ENCODE data around the gene SLC5A12. TPM values are rescaled to one million over a fixed set of nuclear protein-coding genes. Genes with fewer than 3 reads are reported as not detected.

Gene SLC5A12
- total RNA-seq, 8 experiments from 2014 or later: 0.31 to 4.6 (median 1.8) TPM

DNA sequence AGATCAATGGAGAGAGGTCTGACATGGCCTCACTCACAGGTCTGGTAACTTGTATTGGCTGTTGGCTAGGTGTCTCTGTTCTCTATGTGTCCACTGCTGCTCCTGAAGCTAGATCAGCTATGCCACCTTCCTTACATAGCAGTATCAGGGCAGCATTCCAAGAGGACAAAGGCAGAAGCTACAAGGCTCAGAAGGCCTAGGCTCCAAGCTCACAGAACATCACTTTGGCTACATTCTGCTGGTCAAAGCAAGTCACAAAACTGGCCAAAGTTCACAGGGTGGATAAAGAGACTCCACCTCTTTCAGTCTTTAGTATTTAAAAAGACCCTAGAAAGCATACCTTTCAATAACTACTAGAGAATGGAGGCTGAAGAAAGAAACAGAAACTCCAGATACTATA, 4.1 kb downstream of the SLC5A12 start:
- in situ Hi-C loops (cut with MboI; ENCODE audit: low pct_unique_long_range_greater_than_20kb in 2 of 9, low sequenced_read_pairs in 9 of 9, unreplicated experiment in 9 of 9): no loop called here
- no peaks in the 10 kb centered on the region for H3K4me1 ChIP-seq (replicated peaks in 1 of 2)
- no peak for ATAC-seq (replicated peaks in 6 of 8)
- no peak overlapping the region for H3K4me3 ChIP-seq
- H3K27ac ChIP-seq: no peak overlapping the region

DNA sequence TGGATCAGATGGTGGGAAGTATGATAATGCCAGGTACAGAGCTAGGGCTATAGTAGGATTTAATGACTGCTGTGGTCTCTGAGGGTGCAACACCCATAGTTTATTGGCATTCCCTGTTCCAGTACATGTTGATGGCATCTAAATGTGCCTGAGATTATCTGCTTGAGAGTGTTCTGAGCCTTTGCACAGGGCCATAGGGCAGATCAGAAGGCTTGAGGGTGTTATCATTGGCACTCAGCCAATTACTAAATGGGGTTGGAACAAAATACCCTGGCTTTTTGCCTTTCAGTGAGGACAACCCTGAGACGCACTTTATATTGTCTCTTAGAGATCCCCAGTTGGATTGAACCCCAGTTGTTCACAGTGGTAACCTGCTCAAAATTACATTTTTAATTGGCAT, 6.7 kb downstream of the SLC5A12 start:
- peak in 1 of 8 experiments; percentile 18 for ATAC-seq (replicated peaks in 6 of 8)
- in situ Hi-C loops (cut with MboI; ENCODE audit: low pct_unique_long_range_greater_than_20kb in 2 of 9, low sequenced_read_pairs in 9 of 9, unreplicated experiment in 9 of 9): no loop called here
- no peak overlapping the region for H3K27ac ChIP-seq
- 20 to 100% (median 86%) methylated on average over 1 of the region's 1 CpG; no CpG with 5 or more reads in 3 of the 10 experiments for WGBS, 10 experiments
- no peak overlapping the region for H3K4me3 ChIP-seq
- H3K4me1 ChIP-seq (replicated peaks in 1 of 2): no peaks in the 10 kb centered on the region

DNA sequence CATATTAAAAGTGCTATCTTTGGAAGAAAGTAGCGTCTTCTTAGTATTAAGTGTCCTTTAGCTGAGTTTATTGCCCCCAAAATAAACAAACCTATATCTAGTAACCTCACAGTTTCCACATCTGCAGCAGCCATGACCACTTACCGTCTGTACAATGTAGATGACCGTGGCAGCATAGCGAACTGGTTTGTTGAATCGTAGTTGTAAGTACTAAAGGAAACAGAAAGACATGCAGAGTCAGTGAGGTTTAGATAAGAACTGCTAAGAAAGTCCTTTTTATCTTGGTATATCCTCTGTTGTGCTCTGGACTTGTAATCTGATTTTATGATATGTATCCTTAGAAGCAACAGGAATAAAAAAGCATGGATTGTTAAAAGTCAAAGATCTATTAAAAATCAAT, 9.4 kb downstream of the SLC5A12 start:
- Histone ChIP-seq H3K4me3 (no peak overlapping the region), H3K4me1 (replicated peaks in 1 of 2) (no peaks in the 10 kb centered on the region), H3K27ac (no peak overlapping the region)
- WGBS, 10 experiments: 42 to 100% (median 69%) methylated on average over 1 to 5 of the region's 5 CpGs
- in situ Hi-C loops (cut with MboI; ENCODE audit: low pct_unique_long_range_greater_than_20kb in 2 of 9, low sequenced_read_pairs in 9 of 9, unreplicated experiment in 9 of 9): no loop called here
- no peak for ATAC-seq (replicated peaks in 6 of 8)

DNA sequence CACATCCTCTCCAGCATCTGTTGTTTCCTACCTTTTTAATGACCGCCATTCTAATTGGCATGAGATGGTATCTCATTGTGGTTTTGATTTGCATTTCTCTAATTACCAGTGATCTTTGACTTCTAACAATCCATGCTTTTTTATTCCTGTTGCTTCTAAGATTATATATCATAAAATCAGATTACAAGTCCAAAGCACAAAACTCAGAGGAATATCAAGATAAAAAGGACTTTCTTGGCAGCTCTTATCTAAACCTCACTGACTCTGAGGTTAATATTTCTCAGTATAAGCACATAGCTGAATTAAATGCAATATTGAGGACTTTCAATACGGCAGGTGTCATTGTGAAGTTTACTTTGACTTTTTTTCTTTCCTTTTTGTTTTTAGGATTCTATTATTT, 11.4 kb downstream of the SLC5A12 start:
- in situ Hi-C loops (cut with MboI; ENCODE audit: low pct_unique_long_range_greater_than_20kb in 2 of 9, low sequenced_read_pairs in 9 of 9, unreplicated experiment in 9 of 9): no loop called here
- no peak overlapping the region for H3K4me3 ChIP-seq
- no peak for ATAC-seq (replicated peaks in 6 of 8)
- H3K27ac ChIP-seq: no peak overlapping the region
- 63 to 100% (median 95%) methylated on average over 1 to 2 of the region's 2 CpGs; no CpG with 5 or more reads in 1 of the 10 experiments for WGBS, 10 experiments
- no peaks in the 10 kb centered on the region for H3K4me1 ChIP-seq (replicated peaks in 1 of 2)

DNA sequence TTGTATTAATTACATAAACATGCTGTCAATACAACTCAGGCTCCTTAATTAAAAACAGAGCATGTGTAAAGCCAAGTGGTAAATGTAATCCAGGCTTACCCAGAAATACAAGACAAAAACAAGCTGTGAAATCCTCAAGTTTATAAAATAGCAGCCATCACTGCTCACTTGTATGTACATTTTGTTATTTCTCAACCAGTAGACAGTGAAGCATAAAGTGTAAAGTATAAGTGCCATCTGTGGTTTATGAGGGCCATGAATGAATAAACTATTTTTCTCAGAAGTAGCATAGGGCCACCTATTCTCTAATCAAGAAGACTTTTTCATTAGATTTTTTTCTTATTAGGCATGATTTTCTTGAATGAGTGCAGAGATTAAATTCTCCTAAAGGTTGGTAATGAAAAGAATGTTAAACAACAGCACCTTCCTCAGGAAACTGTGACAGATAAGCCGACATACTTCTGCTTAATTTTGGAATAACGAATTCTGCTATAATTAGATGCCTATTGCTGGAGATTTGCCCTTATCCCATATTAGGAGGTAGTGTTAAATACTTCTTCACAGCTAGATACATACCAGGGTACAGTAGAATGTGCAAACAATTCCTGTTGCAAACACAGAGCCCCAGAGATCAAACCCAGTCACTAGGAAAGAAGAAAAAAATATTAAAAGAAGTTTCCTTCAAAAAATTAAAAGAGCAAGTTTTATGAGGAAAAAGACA, 13.0 kb downstream of the SLC5A12 start:
- WGBS, 10 experiments: 16 to 100% (median 75%) methylated on average over 1 to 2 of the region's 2 CpGs; no CpG with 5 or more reads in 2 of the 10 experiments
- Histone ChIP-seq H3K27ac (no peak overlapping the region), H3K4me3 (no peak overlapping the region), H3K4me1 (replicated peaks in 1 of 2) (no peaks in the 10 kb centered on the region)
- in situ Hi-C loops (cut with MboI; ENCODE audit: low pct_unique_long_range_greater_than_20kb in 2 of 9, low sequenced_read_pairs in 9 of 9, unreplicated experiment in 9 of 9): no loop called here
- no peak for ATAC-seq (replicated peaks in 6 of 8)

DNA sequence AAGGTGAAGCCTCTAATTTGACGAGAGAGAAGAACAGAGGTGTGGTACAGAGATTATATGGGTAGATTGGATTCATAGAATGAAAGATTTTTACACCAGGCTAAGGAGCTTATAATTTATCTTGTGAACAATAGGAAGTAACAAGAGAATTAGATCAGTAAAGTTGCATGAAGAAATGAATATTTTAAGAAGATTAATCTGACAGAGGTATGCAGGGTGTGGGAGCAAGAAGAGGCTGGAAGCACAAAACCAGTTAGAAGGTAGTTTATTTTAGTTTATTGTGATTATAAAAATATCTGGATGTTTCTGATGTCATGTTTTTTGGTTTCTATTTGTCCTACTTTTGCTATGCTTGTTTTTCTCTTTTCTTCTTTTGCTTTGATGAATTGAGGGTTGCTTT, 15.7 kb downstream of the SLC5A12 start:
- in situ Hi-C loops (cut with MboI; ENCODE audit: low pct_unique_long_range_greater_than_20kb in 2 of 9, low sequenced_read_pairs in 9 of 9, unreplicated experiment in 9 of 9): no loop called here
- WGBS, 10 experiments: 40 to 100% (median 93%) methylated on average over 1 of the region's 1 CpG; no CpG with 5 or more reads in 2 of the 10 experiments
- no peaks in the 10 kb centered on the region for H3K4me1 ChIP-seq (replicated peaks in 1 of 2)
- ATAC-seq (replicated peaks in 6 of 8): peak in 3 of 8 experiments; percentile 42 to 68 (median 64)
- H3K4me3 ChIP-seq: no peak overlapping the region
- H3K27ac ChIP-seq: no peak overlapping the region

DNA sequence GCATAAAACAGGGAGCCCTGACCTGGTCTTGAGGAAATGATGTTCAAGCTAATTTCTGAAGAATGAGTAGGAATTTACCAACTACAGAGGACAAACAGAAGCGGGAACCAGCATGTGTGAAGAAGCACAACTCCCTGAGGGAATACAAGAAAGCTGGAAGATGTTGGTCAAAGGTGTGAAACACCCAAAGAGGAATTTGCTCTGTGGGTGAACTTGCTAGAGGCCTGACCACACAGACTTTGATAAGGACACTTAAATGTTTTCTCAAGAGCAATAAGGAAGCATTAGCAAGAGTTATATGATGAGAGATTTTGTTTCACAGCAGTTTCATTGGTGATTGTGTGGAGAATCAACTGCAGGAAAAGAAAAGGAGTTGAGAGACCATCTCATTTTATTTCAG, 17.6 kb downstream of the SLC5A12 start:
- H3K4me1 ChIP-seq (replicated peaks in 1 of 2): no peaks in the 10 kb centered on the region
- H3K27ac ChIP-seq: no peak overlapping the region
- ATAC-seq (replicated peaks in 6 of 8): no peak
- no peak overlapping the region for H3K4me3 ChIP-seq
- WGBS, 10 experiments: 60 to 100% (median 95%) methylated on average over 1 of the region's 1 CpG; no CpG with 5 or more reads in 4 of the 10 experiments
- in situ Hi-C loops (cut with MboI; ENCODE audit: low pct_unique_long_range_greater_than_20kb in 2 of 9, low sequenced_read_pairs in 9 of 9, unreplicated experiment in 9 of 9): no loop called here

DNA sequence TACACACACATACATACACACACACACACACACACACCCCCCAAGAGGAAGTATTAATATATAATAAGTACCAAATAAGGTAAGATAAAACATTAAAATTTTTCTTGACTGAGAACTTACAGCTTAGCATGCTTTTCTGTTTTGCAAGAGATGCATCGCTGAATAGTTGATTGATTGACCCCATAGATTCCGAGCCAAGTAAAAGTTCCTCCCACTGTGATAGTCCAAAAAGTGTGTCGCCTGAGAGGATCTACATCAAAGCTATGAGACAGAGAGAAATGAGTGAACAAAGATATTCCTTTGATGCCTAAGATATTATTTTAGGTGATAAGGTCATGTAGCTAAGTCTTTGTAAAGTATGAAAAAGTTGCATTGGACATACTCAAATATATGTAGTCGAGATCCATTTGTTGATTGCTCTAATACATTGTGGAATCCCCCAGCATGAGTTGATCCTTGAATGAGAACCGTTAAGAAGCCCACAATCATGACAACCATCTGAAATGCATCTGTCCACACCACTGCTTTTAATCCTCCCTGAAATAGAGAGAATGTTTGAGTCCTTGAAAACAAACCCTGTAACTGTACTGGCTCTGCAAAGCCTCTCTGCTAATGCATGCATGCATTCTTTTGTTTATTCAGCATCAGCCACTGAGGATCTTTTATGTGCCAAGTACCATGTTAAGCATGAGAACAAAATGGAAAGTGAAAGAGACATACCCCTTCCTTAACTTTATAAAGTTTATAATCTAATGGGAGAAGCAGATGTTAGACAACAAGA, 18.3 kb downstream of the SLC5A12 start:
- ATAC-seq (replicated peaks in 6 of 8): peak in 3 of 8 experiments; percentile 45 to 53 (median 51)
- H3K4me3 ChIP-seq: no peak overlapping the region
- H3K27ac ChIP-seq: no peak overlapping the region
- H3K4me1 ChIP-seq (replicated peaks in 1 of 2): no peaks in the 10 kb centered on the region
- WGBS, 10 experiments: 25 to 100% (median 86%) methylated on average over 1 to 5 of the region's 5 CpGs; no CpG with 5 or more reads in 1 of the 10 experiments
- in situ Hi-C loops (cut with MboI; ENCODE audit: low pct_unique_long_range_greater_than_20kb in 2 of 9, low sequenced_read_pairs in 9 of 9, unreplicated experiment in 9 of 9): no loop called here

DNA sequence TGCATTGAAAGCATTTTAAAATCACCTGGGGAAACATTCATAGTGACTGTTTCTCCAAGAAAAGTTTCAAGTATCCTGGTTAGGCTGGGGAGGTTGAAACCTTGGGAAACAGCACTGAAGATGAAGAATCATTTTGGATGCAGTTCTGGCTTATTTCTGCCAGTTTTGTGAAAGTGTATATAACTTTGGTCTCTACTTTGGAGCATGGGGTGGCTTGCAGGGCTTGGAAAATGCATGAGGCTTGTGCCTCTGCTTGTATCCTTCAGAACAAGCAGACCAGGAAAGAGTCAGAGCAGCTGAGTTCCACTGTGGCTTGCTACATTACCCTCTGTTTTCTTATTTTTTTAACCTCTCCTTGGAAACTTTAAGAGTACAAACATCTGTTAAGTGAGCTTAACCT, 19.5 kb downstream of the SLC5A12 start:
- Histone ChIP-seq H3K4me3 (no peak overlapping the region), H3K4me1 (replicated peaks in 1 of 2) (no peaks in the 10 kb centered on the region), H3K27ac (no peak overlapping the region)
- ATAC-seq (replicated peaks in 6 of 8): no peak
- in situ Hi-C loops (cut with MboI; ENCODE audit: low pct_unique_long_range_greater_than_20kb in 2 of 9, low sequenced_read_pairs in 9 of 9, unreplicated experiment in 9 of 9): no loop called here

DNA sequence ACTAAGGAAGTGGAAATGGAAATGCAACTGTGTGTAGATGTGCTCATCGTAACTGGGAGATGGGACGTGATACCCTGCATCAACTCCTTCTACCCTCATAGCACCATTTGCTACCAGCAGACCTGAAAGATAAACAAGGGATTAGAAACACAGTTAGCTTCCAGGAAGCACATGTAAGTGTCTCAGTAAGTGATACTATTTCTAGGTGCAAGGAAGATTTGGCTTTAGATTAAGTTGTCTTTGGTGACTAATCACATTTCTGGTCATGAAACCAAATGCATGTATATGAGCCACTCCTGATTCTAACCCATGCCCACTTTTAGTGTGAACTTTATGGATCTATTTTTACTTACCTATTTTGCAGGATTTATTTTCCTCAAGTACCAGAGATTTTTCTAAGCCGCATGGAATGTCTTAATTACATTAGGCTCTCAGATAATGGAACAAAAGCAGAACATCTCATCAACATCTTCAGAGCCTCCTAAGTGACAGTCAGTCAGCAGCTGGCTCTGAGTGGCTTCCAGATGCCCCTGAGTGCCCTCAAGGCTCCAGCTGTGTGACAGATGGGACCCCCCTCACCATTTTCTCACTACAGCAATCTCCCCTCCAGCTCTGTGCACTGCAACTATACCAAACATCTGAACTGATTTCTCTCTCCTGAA, 21.2 kb downstream of the SLC5A12 start:
- Histone ChIP-seq H3K27ac (no peak overlapping the region), H3K4me1 (replicated peaks in 1 of 2) (no peaks in the 10 kb centered on the region), H3K4me3 (no peak overlapping the region)
- peak in 3 of 8 experiments; percentile 63 to 77 (median 71) for ATAC-seq (replicated peaks in 6 of 8)
- in situ Hi-C loops (cut with MboI; ENCODE audit: low pct_unique_long_range_greater_than_20kb in 2 of 9, low sequenced_read_pairs in 9 of 9, unreplicated experiment in 9 of 9): no loop called here
- WGBS, 10 experiments: 42 to 100% (median 84%) methylated on average over 1 to 3 of the region's 3 CpGs; no CpG with 5 or more reads in 1 of the 10 experiments

DNA sequence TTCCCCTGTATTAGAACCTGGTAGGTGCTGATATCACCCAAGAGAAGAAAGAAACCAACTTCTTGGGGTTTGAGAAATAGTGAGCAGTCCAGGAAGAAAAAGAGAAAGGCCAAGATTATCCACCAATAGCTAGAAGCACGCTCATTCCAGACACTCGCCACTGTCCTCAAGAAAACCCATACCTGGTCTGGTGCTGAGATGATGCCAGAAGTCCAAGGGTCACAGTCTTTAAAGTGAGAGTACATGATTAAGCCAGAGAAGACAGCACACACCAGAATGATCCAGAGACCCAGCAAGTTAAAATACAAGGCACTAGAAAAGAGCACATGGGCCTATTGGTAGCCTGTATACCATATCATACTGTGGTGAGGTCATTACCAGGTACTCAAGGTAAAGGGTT, 23.6 kb downstream of the SLC5A12 start:
- Histone ChIP-seq H3K27ac (no peak overlapping the region), H3K4me3 (no peak overlapping the region), H3K4me1 (replicated peaks in 1 of 2) (no peaks in the 10 kb centered on the region)
- WGBS, 10 experiments: 68 to 100% (median 91%) methylated on average over 2 of the region's 2 CpGs; no CpG with 5 or more reads in 4 of the 10 experiments
- ATAC-seq (replicated peaks in 6 of 8): no peak
- in situ Hi-C loops (cut with MboI; ENCODE audit: low pct_unique_long_range_greater_than_20kb in 2 of 9, low sequenced_read_pairs in 9 of 9, unreplicated experiment in 9 of 9): no loop called here

DNA sequence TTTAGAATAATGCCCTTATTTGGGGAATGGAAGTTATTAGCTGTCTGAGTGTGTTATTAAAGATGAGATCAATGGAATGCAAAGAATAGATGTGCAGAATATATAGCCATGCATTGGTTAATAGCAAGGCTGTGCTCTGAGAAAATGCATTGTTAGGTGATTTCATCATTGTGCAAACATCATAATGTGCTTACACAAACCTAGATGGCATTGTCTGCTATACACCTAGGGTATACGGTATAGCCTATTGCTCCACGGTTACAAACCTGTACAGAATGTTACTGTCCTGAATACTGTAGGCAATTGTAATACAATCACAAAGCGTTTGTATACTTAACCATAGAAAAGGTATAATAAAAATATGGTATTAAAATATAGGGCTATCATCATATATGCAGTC, 25.5 kb downstream of the SLC5A12 start:
- WGBS, 10 experiments: 40 to 100% (median 93%) methylated on average over 1 to 3 of the region's 3 CpGs; no CpG with 5 or more reads in 1 of the 10 experiments

DNA sequence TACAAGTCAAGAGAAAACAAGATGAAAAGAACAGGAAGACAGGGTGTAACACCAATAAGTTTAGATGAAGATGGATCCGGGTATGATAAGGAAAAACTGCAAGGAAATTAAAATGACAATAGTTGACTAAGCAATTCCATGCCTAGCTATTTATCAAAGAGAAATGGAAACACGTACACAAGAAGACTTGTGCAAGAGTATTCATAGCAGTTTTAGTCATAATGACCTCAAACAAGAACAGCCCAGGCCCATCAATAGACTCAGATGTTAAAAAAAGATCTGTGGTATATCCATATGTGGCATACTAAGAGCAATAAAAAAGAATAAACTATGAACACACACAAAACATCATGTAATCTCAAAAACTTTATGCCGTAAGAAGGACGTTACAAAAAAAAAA, 33.2 kb downstream of the SLC5A12 start:
- peak in 2 of 8 experiments; percentile 81 to 82 for ATAC-seq (replicated peaks in 6 of 8)
- 11 to 100% (median 73%) methylated on average over 2 to 4 of the region's 4 CpGs; no CpG with 5 or more reads in 1 of the 10 experiments for WGBS, 10 experiments
- Histone ChIP-seq H3K4me3 (no peak overlapping the region), H3K27ac (no peak overlapping the region), H3K4me1 (replicated peaks in 1 of 2) (no peaks in the 10 kb centered on the region)
- in situ Hi-C loops (cut with MboI; ENCODE audit: low pct_unique_long_range_greater_than_20kb in 2 of 9, low sequenced_read_pairs in 9 of 9, unreplicated experiment in 9 of 9): no loop called here

More for the DNA sequence above, 25.5 kb downstream of the SLC5A12 start:
- in situ Hi-C loops (cut with MboI; ENCODE audit: low pct_unique_long_range_greater_than_20kb in 2 of 9, low sequenced_read_pairs in 9 of 9, unreplicated experiment in 9 of 9): no loop called here
- no peaks in the 10 kb centered on the region for H3K4me1 ChIP-seq (replicated peaks in 1 of 2)
- no peak overlapping the region for H3K27ac ChIP-seq
- H3K4me3 ChIP-seq: no peak overlapping the region
- peak in 3 of 8 experiments; percentile 66 to 82 (median 71) for ATAC-seq (replicated peaks in 6 of 8)

Measured in motor neuron (in vitro differentiated cells).